ENCODE measurements around the gene TRIB2. TPM values are rescaled to one million over a fixed set of nuclear protein-coding genes. Genes with fewer than 3 reads are reported as not detected.

Gene TRIB2
- total and polyA plus RNA-seq, 2 of the 4 experiments (the other 2 are of a cell fraction) = 12.0 to 12.7 TPM

GRCh38 chr2:12686708-12687283 is 29.9 kb upstream of the TRIB2 start:
- Histone ChIP-seq H3K79me1 (ENCODE audit: low read depth in 1 of 2, low read length in 2 of 2) (no peaks in the 10 kb centered on the region), H2BK20ac (ENCODE audit: low read depth, low read length) (no peak overlapping the region), H4K5ac (ENCODE audit: low read depth, low read length) (no peak overlapping the region), H3K4me2 (ENCODE audit: low read depth, low read length) (no peak overlapping the region), H2BK120ac (ENCODE audit: low read depth, low read length) (no peak overlapping the region), H4K20me1 (ENCODE audit: insufficient read depth, low read length) (no peaks in the 10 kb centered on the region), H3K4me1 (ENCODE audit: control insufficient read depth, insufficient read depth, low read length) (peaks cover 11% of the 10 kb centered on the region), H2BK15ac (ENCODE audit: low read depth, low read length) (no peak overlapping the region), H2AK9ac (replicated peaks; ENCODE audit: low read depth, low read length, poor library complexity) (no peak overlapping the region), H3K4me3 (ENCODE audit: insufficient read depth, low read depth, low read length) (no peak overlapping the region), H3K4ac (ENCODE audit: low read depth, low read length) (no peak overlapping the region), H3K9ac (ENCODE audit: low read depth, low read length) (no peak overlapping the region), H3K27ac (ENCODE audit: insufficient read depth, low read length) (no peak overlapping the region), H3K14ac (replicated peaks; ENCODE audit: low read depth, low read length) (no peak overlapping the region), H3K9me1 (ENCODE audit: insufficient read depth, low read length) (no peaks in the 10 kb centered on the region), H3K9me3 (ENCODE audit: control insufficient read depth, insufficient read depth, low read length) (no peaks in the 10 kb centered on the region), H4K8ac (ENCODE audit: low read depth in 2 of 2, low read length in 2 of 2) (no peak overlapping the region), H2AK5ac (ENCODE audit: low read depth, low read length) (no peak overlapping the region), H4K91ac (ENCODE audit: insufficient read depth, low read depth, low read length) (no peak overlapping the region), H2AFZ (replicated peaks; ENCODE audit: low read length, poor library complexity) (no peak overlapping the region), H3K23ac (ENCODE audit: low read depth, low read length) (no peak overlapping the region), H3K36me3 (ENCODE audit: control insufficient read depth, insufficient read depth, low read length) (no peaks in the 10 kb centered on the region), H2BK5ac (ENCODE audit: low read depth, low read length, poor library complexity, severe bottlenecking) (no peak overlapping the region), H3K56ac (ENCODE audit: extremely low read depth, insufficient read depth, low read length) (no peak overlapping the region), H3K18ac (ENCODE audit: low read depth, low read length) (0 out of 2 replicates have a peak overlapping the region, but pooled peaks have one; percentile 48), H3K27me3 (ENCODE audit: control insufficient read depth, insufficient read depth, low read length) (no peaks in the 10 kb centered on the region)
- no peak for ATAC-seq (ENCODE audit: low read depth)
- ChIA-PET CTCF (no interaction called here), POLR2A (ENCODE audit: unreplicated experiment) (no interaction called here)
- dilution Hi-C loops (cut with HindIII; ENCODE audit: low sequenced_read_pairs, unreplicated experiment) = no loop called here
- DNase-seq = no peak
- in situ Hi-C loops (cut with MboI; ENCODE audit: low sequenced_read_pairs) = no loop called here
- intact Hi-C loops (cut with micrococcal nuclease) = loop anchor here (5.0 kb wide), 1 partner anchor 79 kb away; no protein-coding TSS in a partner anchor
- BruUV-seq (replicated peaks) = no TSS peak
- WGBS, 2 experiments (ENCODE audit: extremely low coverage in 2 of 2, insufficient read length in 1 of 2) = 58% methylated on average over 3 of the region's 7 CpGs; no CpG with 5 or more reads in 1 of the 2 experiments
- TF ChIP-seq POLR2A (IDR thresholded peaks at IDR 0.05; ENCODE audit: low read depth, low read length) = no peak
- no peak for TF ChIP-seq CHD1 (IDR thresholded peaks at IDR 0.05; ENCODE audit: low read depth, low read length)
- no peak for TF ChIP-seq RFX5 (IDR thresholded peaks at IDR 0.05; ENCODE audit: low read depth, low read length)
- TF ChIP-seq NFE2L2 (IDR thresholded peaks at IDR 0.05; ENCODE audit: low read depth, low read length) = no peak
- TF ChIP-seq USF2 (IDR thresholded peaks at IDR 0.05; ENCODE audit: low read depth, low read length) = no peak
- TF ChIP-seq MAFK (IDR thresholded peaks at IDR 0.05; ENCODE audit: low read depth, low read length) = no peak
- TF ChIP-seq RAD21 (IDR thresholded peaks at IDR 0.05; ENCODE audit: low read length) = no peak
- TF ChIP-seq FOS (IDR thresholded peaks at IDR 0.05; ENCODE audit: low read depth, low read length) = no peak
- no peak for TF ChIP-seq RCOR1 (IDR thresholded peaks at IDR 0.05; ENCODE audit: insufficient replicate concordance, low read length)
- TF ChIP-seq SMC3 (IDR thresholded peaks at IDR 0.05; ENCODE audit: low read depth, low read length) = no peak
- no peak for TF ChIP-seq MAZ (IDR thresholded peaks at IDR 0.05; ENCODE audit: borderline replicate concordance, low read depth, low read length)
- TF ChIP-seq BHLHE40 (IDR thresholded peaks at IDR 0.05; ENCODE audit: low read depth, low read length) = no peak
- TF ChIP-seq ELK1 (IDR thresholded peaks at IDR 0.05; ENCODE audit: borderline replicate concordance, low read depth, low read length) = no peak
